Medulla oblongata (tissue), 1 donor: ENCODE measurements around the gene MAN1C1.
"Not testable (repeated sequence)": the region's sequence is repeated elsewhere in the genome, so short reads cannot be mapped to it uniquely, and the experiment has no call there.

Source experiments
- DNase-seq: peaks from one replicate; pipeline ENCODE4 v3.0.0-alpha.2; 2015; ENCODE audit errors: extremely low spot score

MAN1C1 gene

DNA sequence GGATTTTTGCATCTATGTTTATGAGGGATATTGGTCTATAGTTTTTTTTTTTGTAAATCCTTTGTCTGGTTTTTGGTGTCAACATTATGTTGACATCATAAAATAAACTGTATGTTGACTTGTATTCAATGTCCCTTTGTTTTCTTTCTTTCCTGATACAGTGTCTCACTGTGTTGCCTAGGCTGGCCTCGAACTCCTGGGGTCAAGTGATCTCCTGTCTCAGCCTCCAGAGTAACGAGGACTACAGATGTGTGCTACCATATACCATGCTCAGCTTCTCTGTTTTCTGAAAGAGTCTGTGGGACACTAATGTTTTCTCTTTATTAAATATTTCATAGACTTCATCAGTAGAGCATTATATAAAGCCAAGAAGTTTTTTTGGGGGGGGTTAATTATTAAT, 18.3 kb downstream of the MAN1C1 start:
- no peak for DNase-seq

GRCh38 chr1:25636141-25636540, 19.6 kb downstream of the MAN1C1 start:
- DNase-seq, result not testable (repeated sequence)

- no peak for DNase-seq
These were observed 24.2 kb downstream of the MAN1C1 start for GRCh38 chr1:25640646-25641328.

GRCh38 chr1:25641329-25641725, 24.7 kb downstream of the MAN1C1 start:
- DNase-seq, result no peak

GRCh38 chr1:25641931-25642573, 25.5 kb downstream of the MAN1C1 start:
- no peak for DNase-seq

DNA sequence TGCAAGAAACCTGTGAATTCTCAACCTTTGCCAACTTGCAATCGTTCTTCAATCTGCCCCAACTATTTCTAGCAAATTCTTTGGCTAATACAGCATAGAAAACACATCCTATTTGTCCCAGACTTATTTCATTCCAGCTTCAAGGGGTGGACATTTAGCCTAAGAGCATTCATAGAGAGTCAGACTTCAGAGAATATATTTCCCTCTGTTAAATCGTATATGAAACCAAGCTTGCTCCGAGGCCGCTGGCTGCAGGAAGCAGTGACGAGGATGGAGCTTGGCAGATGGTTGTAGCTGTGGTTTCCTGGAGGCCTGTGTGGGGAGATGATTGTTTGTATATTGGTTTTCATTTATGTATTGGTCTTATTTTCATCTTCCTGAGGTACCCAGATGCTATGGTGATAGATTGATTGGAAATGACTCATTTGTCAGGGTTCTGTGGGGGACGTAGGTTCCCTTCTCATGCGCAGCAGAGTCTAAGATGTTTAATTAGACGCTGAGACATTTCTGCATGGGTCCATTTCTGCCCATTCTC, 26.1 kb downstream of the MAN1C1 start:
- DNase-seq, result no peak

DNA sequence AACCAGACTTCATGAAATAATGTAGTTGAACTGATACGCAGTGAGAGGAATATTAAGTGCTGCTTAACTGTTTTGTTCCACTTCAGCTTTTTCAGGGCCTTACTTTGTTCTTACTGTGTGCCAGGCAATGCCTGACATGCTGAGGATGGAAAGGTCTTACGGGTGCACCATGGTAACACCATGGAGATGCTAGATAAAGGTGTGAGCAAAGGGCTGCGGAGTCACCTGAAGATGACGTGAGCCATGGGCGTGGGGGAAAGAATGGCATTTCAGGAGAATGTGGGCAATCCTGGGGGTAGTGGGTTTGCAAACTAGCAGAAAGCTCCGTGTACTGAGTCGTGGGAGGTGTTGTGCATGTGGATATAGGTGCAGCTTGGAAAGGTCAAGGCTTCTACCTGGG, 27.3 kb downstream of the MAN1C1 start:
- no peak for DNase-seq

- no peak for DNase-seq
These were observed 28.4 kb downstream of the MAN1C1 start for GRCh38 chr1:25644962-25645361.

DNA sequence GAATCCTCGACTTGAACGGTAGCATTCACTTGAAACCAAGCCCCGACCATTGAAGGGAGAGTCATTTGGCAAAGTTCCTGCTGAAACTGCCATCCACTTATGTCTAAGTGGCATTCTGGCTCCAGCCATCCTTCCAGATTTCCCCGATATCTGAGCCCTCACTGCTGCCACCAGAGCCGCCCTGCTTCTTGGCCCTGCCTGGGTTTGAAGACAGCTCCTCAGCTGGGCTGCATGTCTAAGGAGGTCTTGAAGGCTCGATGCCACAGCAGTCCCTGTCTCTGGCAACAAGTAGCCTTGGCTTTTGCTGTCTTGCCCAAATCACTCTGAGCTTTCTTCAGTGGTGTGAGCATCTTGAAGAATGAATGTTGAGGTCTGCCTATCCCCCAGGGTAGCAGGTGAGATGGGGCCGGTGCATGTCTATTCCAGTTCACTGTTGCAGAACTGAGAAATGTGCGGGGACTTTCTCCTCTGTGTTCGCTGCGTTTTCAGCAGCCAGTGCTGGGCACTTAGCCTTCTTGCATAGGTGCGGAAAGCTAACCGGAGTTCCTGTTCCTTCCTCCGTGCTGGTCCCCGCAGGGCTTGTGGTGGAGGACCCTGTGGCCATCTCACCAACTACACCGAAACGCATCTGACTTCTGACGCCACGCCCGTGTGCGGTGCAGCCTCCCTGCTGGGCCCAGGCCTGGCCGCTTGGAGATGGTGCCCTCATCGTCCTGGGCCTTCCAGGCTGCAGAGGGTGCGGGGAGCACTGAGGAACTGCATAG, 29.2 kb downstream of the MAN1C1 start:
- DNase-seq, result no peak

DNA sequence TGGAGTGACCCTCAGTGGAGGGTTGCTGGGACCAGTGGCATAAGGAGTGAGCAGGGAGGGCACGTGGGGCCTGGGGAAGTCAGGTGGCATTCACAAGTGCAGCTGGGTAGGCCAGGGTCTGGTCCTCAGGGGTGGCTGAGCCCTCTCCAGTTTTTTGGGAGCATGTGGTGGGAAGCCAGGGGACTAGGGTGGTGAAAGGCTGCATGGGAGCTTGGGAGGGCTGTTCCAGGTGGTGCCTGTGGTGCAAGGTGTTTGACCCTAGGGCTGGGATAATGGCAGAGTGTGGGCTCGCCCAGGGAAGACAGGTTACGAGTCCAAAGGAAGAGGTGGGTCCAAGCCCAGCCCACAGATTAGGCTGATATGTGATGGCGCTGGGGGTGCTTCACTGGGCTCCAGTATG, 30.5 kb downstream of the MAN1C1 start:
- DNase-seq, result no peak

DNA sequence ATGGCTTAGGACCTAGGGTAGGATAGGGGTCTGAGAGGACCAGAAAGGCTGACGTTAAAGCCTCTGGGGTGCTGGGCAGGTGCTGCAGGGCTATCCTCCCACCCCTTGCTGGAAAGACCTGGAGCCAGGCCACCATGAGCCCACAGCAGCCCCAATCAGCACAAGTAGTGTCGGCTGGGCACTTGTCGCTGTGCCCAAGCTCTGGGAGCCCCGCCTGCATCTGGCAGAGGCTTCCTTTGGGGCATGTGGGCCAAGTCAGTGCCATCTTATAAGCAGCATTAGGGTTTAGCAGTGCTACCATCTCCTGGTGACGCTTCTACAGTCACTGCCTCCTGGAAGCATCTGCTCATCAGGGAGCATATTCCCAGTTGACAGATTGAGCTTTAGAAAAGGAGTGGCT, 31.3 kb downstream of the MAN1C1 start:
- DNase-seq, result no peak

GRCh38 chr1:25648681-25649440, 32.3 kb downstream of the MAN1C1 start:
- DNase-seq, result peak; percentile 66

- DNase-seq, result no peak
These were observed 33.1 kb downstream of the MAN1C1 start for GRCh38 chr1:25649505-25650288.

DNA sequence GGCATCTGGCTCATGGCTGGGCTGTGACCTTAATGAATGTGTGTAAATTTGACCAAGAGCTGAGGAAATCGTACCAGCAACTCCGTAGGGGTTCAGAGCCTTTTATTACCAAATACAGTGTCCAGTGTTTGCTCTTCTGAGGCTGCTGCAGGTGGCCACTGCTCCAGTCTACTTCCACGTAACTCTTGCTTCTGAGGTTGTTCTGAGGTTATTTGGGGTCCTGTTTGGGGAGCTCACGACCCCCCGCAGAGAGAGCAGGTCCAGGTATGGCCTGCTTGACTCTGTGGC, 33.6 kb downstream of the MAN1C1 start:
- no peak for DNase-seq

- DNase-seq, result no peak
These were observed 34.5 kb downstream of the MAN1C1 start for GRCh38 chr1:25651036-25651640.

GRCh38 chr1:25651824-25652741, 35.5 kb downstream of the MAN1C1 start:
- peak; percentile 79 for DNase-seq

DNA sequence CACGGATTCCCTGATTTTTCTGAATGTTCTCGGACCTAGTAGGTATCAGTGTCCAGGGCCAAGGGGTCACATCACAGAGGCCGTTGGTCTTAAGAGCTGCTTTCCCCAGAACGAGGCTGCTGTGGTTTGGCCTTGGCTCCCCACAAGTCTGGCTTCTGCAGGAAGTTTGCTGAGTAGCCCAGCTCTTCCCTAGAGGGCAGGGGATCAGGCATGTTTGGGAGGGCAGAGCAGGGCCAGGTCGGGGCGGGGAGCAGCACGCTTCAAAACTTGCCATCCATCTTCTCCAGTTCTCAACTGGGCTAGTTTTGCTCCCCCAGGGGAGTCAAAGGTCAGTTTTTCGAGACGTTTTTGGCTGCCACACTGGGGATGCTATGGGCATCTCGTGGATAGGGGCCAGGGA, 37.0 kb downstream of the MAN1C1 start:
- no peak for DNase-seq

GRCh38 chr1:25654109-25654660, 37.6 kb downstream of the MAN1C1 start:
- no peak for DNase-seq

DNA sequence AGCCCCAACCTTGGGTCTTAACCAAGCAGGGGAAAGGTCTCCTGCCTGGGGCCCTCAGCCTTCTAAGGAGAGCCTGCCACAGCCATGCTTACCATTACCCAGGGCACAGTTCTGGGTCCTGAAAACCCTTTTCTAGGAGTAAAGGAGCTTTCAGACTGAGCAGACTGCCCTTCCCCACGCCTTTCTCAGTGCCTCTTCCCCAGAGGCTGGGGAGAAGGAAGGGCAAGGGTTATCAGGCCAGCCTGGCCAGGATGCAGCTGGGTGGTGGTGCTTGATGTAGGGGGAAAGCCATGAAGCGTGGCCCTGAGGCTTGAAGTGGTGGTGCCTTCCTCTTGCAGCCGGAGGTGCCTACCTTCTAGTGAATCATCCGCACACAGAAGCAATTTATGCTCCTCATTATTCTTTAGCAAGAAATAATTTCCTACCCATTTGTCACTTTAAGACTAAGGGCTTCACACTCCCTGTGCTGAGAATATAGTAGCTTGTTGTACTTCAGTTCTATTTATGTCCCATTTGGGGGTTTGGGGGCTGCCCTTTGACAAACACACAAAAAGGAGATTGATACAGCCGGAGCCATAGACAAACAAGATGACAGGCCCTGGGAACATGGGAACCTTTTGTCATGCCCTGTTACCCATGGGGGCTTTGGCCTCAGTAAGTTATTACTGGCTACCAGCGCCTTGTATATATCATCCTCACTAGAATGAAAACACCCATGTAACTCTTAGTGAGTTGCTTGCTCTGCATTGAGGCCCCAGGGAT, 40.7 kb downstream of the MAN1C1 start:
- DNase-seq, result no peak
